GM18505 (cell line): ENCODE measurements around the gene CKS2.
"Not testable (repeated sequence)": the region's sequence is repeated elsewhere in the genome, so short reads cannot be mapped to it uniquely, and the experiment has no call there.

Source experiments
- ATAC-seq: cut with Tn5 transposase; IDR thresholded peaks from one replicate; pipeline ENCODE4 v1.9.1; 2021; ENCODE audit not compliant: unreplicated experiment
- POLR2A ChIP-seq: IDR thresholded peaks from 4 replicates; pipeline ENCODE4 v1.6.1; 2011; ENCODE audit warnings: borderline replicate concordance; ENCODE audit not compliant: insufficient read depth, insufficient read length; ENCODE audit errors: extremely low read depth

CKS2 gene

GRCh38 chr9:89310475-89311345 is at the start of gene CKS2:
CKS2 (plus strand) TSS chr9:89311195; CDS start chr9:89311293, 98 bp downstream.
- ATAC-seq: peak; percentile 91
- TF ChIP-seq POLR2A: peak; percentile 99

- ATAC-seq: no peak
- TF ChIP-seq POLR2A: no peak
Measured at GRCh38 chr9:89273528-89274279, 37.3 kb upstream of the CKS2 start.

- no peak for ATAC-seq
- no peak for TF ChIP-seq POLR2A
Measured at GRCh38 chr9:89274838-89275237, 36.2 kb upstream of the CKS2 start.

GRCh38 chr9:89276040-89276439 is 35.0 kb upstream of the CKS2 start:
- ATAC-seq: not testable (repeated sequence)

GRCh38 chr9:89277043-89277442 is 34.0 kb upstream of the CKS2 start:
- TF ChIP-seq POLR2A: no peak
- ATAC-seq: no peak

- no peak for TF ChIP-seq POLR2A
- no peak for ATAC-seq
Measured at GRCh38 chr9:89277454-89277853, 33.5 kb upstream of the CKS2 start.

GRCh38 chr9:89278551-89278950 is 32.4 kb upstream of the CKS2 start:
- TF ChIP-seq POLR2A: no peak
- no peak for ATAC-seq

- TF ChIP-seq POLR2A: no peak
- ATAC-seq: no peak
Measured at GRCh38 chr9:89278997-89279739, 31.8 kb upstream of the CKS2 start.

GRCh38 chr9:89281106-89281505 is 29.9 kb upstream of the CKS2 start:
- no peak for ATAC-seq
- TF ChIP-seq POLR2A: no peak

- ATAC-seq: not testable (repeated sequence)
Measured at GRCh38 chr9:89282248-89282968, 28.6 kb upstream of the CKS2 start.

- no peak for ATAC-seq
- TF ChIP-seq POLR2A: no peak
Measured at GRCh38 chr9:89284076-89284475, 26.9 kb upstream of the CKS2 start.

- no peak for TF ChIP-seq POLR2A
- ATAC-seq: no peak
Measured at GRCh38 chr9:89291741-89292140, 19.3 kb upstream of the CKS2 start.

- ATAC-seq: no peak
- TF ChIP-seq POLR2A: no peak
Measured at GRCh38 chr9:89293014-89293413, 18.0 kb upstream of the CKS2 start.

- no peak for ATAC-seq
- no peak for TF ChIP-seq POLR2A
Measured at GRCh38 chr9:89295400-89295799, 15.6 kb upstream of the CKS2 start.

GRCh38 chr9:89301996-89302395 is 9.0 kb upstream of the CKS2 start:
- not testable (repeated sequence) for ATAC-seq
